MCF 10A (cell line): ENCODE data around the gene PSMC3IP. TPM values are rescaled to one million over a fixed set of nuclear protein-coding genes. Genes with fewer than 3 reads are reported as not detected.
A peak's percentile ranks its signal among the peaks of the same experiment; 100 is the strongest.

ENCODE experiments used
- BruUV-seq: library from RNA; stranded (reverse); fragments of 400-500 nt; replicated peaks from 2 replicates; lab custom pipeline; 2021; lab: Mats Ljungman, UMichigan
- CTCF ChIA-PET: fragments of 300-600 bp; sonication (Branson Sonifier 250); formaldehyde crosslinking; extraction: SDS; loops from one replicate; lab custom pipeline; 2021; ENCODE audit warnings: antibody characterized with exemption, inconsistent platforms; lab: Yijun Ruan, JAX
- POLR2A ChIA-PET: fragments of 300-600, 350-650 bp; sonication (Branson Sonifier 250); formaldehyde crosslinking; extraction: SDS; loops from one replicate; lab custom pipeline; 2020; ENCODE audit warnings: antibody characterized with exemption, inconsistent platforms; lab: Yijun Ruan, JAX
- DNase-seq: peaks from one replicate; pipeline ENCODE4 v3.0.0-alpha.2; 2018; ENCODE audit not compliant: unreplicated experiment
- H3K27ac Mint-ChIP-seq: one replicate; pipeline ENCODE4 v1.8.0; 2022; ENCODE audit warnings: mild to moderate bottlenecking, low read depth, mixed read lengths; ENCODE audit not compliant: unreplicated experiment
- H3K27me3 Mint-ChIP-seq: one replicate; pipeline ENCODE4 v1.8.0; 2022; ENCODE audit warnings: mixed read lengths; ENCODE audit not compliant: insufficient read depth, unreplicated experiment
- H3K36me3 Mint-ChIP-seq: one replicate; pipeline ENCODE4 v1.8.0; 2022; ENCODE audit warnings: mild to moderate bottlenecking, moderate library complexity, mixed read lengths; ENCODE audit not compliant: insufficient read depth, unreplicated experiment
- H3K4me1 Mint-ChIP-seq: one replicate; pipeline ENCODE4 v1.8.0; 2022; ENCODE audit warnings: mixed read lengths; ENCODE audit not compliant: insufficient read depth, unreplicated experiment
- H3K4me3 Mint-ChIP-seq: one replicate; pipeline ENCODE4 v1.8.0; 2022; ENCODE audit warnings: mild to moderate bottlenecking, moderate library complexity, mixed read lengths; ENCODE audit not compliant: unreplicated experiment
- H3K9me3 Mint-ChIP-seq: one replicate; pipeline ENCODE4 v1.8.0; 2022; ENCODE audit warnings: mixed read lengths; ENCODE audit not compliant: unreplicated experiment
- intact Hi-C: fragments of 100-400 bp; cut with micrococcal nuclease; formaldehyde crosslinking; loops from 2 replicates; pipeline ENCODE4 v1.14.1; 2022
- total RNA-seq: library from RNA; stranded (reverse); gene quantifications from 2 replicates; pipeline ENCODE4 v1.2.3, GENCODE V29; 2022
- TF ChIP-seq, protein P1 (sequence below): fragments of 200-600 bp; IDR thresholded peaks from one replicate; pipeline ENCODE4 v1.8.0; 2022; ENCODE audit warnings: antibody characterized with exemption, mild to moderate bottlenecking; ENCODE audit not compliant: unreplicated experiment

Gene PSMC3IP
- total RNA-seq, 1 experiment from 2014 or later, result 12.0 TPM

DNA sequence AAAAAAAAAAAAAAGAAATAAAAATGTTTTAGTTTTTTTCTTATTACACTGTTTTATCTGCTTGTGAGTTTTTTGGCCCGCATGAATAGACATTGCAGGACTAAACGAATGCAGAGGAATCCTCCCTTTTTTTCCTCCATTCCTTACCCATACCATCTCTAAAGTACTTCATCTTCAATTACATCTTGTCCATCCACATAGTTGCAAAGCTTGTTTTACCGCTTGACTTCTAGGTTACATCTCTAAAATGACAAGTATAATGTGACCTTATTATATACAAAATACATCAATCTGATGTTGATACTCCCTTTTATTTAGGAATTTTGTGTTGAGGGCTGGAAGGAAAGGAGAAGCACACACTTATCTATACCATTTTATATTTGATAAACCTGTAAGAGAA, 18.9 kb upstream of the PSMC3IP start:
- BruUV-seq, result no TSS peak
- DNase-seq, result no peak
- Mint-ChIP-seq H3K9me3 (no peaks in the 10 kb centered on the region), H3K27ac (no peak overlapping the region), H3K4me3 (no peak overlapping the region), H3K4me1 (no peaks in the 10 kb centered on the region), H3K36me3 (peaks cover 28% of the 10 kb centered on the region), H3K27me3 (no peaks in the 10 kb centered on the region)
- POLR2A ChIA-PET, result interaction anchor here (0.7 to 1.9 kb wide), 2 partner anchors 12 to 25 kb away, joined by 3 to 10 read pairs; partner anchors contain the start of gene RETREG3
- intact Hi-C loops, result no loop called here
- TF ChIP-seq, protein P1, sequence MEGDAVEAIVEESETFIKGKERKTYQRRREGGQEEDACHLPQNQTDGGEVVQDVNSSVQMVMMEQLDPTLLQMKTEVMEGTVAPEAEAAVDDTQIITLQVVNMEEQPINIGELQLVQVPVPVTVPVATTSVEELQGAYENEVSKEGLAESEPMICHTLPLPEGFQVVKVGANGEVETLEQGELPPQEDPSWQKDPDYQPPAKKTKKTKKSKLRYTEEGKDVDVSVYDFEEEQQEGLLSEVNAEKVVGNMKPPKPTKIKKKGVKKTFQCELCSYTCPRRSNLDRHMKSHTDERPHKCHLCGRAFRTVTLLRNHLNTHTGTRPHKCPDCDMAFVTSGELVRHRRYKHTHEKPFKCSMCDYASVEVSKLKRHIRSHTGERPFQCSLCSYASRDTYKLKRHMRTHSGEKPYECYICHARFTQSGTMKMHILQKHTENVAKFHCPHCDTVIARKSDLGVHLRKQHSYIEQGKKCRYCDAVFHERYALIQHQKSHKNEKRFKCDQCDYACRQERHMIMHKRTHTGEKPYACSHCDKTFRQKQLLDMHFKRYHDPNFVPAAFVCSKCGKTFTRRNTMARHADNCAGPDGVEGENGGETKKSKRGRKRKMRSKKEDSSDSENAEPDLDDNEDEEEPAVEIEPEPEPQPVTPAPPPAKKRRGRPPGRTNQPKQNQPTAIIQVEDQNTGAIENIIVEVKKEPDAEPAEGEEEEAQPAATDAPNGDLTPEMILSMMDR, result no peak
- CTCF ChIA-PET, result interaction anchor here (0.6 to 1.0 kb wide), 5 partner anchors 9 to 225 kb away, joined by 3 to 6 read pairs (median 3); no protein-coding TSS in a partner anchor

GRCh38 chr17:42591411-42591810, 13.9 kb upstream of the PSMC3IP start:
- TF ChIP-seq, protein P1, result no peak
- Mint-ChIP-seq H3K36me3 (peaks cover 68% of the 10 kb centered on the region), H3K27me3 (no peaks in the 10 kb centered on the region), H3K4me1 (peaks cover 21% of the 10 kb centered on the region), H3K4me3 (no peak overlapping the region), H3K27ac (no peak overlapping the region), H3K9me3 (no peaks in the 10 kb centered on the region)
- POLR2A ChIA-PET, result interaction anchor here (3.4 kb wide), 1 partner anchor 18 kb away, joined by 21 read pairs; the partner anchor contains the start of genes RETREG3 and TUBG1
- intact Hi-C loops, result no loop called here
- BruUV-seq, result no TSS peak
- no peak for DNase-seq
- CTCF ChIA-PET, result interaction anchor here (0.6 to 1.4 kb wide), 4 partner anchors 13 to 88 kb away, joined by 3 to 4 read pairs (median 4); partner anchors contain the start of gene RETREG3

GRCh38 chr17:42590886-42591285, 13.4 kb upstream of the PSMC3IP start:
- POLR2A ChIA-PET, result interaction anchor here (1.0 to 8.6 kb wide), 2 partner anchors 18 to 36 kb away, joined by 3 to 83 read pairs; partner anchors contain the start of genes RETREG3 and TUBG1
- intact Hi-C loops, result no loop called here
- Mint-ChIP-seq H3K4me1 (peaks cover 21% of the 10 kb centered on the region), H3K27me3 (no peaks in the 10 kb centered on the region), H3K36me3 (peaks cover 68% of the 10 kb centered on the region), H3K9me3 (no peaks in the 10 kb centered on the region), H3K4me3 (no peak overlapping the region), H3K27ac (no peak overlapping the region)
- DNase-seq, result no peak
- BruUV-seq, result no TSS peak
- TF ChIP-seq, protein P1, result no peak
- CTCF ChIA-PET, result interaction anchor here (0.6 to 1.4 kb wide), 5 partner anchors 12 to 169 kb away, joined by 3 to 4 read pairs (median 4); partner anchors contain the start of gene RETREG3

DNA sequence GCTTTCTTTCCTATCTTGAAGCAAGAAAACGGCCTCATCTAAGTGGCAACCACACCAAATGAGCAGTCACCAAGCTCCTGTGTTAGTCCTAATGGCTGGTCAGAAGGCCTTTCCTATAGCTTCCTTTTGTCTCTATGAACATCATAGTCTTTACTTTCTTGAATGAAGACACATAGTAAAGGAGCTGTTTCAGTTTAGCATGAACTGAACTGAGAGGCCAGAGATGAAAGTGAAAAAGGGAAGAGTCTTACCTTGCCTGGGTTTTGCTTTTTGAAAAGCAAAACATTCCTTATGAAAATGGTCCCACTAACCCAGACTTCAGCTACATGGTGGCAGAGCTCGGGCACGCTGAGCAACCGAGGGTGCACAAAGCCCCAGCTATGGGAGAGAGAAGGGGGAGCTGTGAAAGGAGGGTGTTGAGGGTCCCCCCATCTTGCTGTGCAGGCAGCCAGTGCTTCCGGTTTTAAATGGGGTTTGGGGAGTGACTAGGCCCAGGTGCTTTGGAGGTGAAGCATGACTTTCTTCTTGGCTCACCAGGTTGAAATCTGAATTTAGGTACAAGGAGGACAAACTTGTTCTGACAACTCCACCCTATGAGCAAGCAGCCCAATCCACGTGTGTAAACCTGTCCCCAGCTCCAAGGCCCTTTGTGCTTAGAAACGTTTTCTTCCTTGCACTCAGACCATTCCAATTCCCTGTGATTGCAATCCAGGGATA, 9.1 kb upstream of the PSMC3IP start:
- peak overlapping the region; percentile 25 for H3K27ac Mint-ChIP-seq
- H3K9me3 Mint-ChIP-seq, result no peaks in the 10 kb centered on the region
- DNase-seq, result peak; percentile 52
- H3K4me3 Mint-ChIP-seq, result peak overlapping the region; percentile 21
- peaks cover 100% of the 10 kb centered on the region for H3K36me3 Mint-ChIP-seq
- no TSS peak for BruUV-seq
- H3K27me3 Mint-ChIP-seq, result no peaks in the 10 kb centered on the region
- ChIA-PET CTCF (interaction anchor here (0.6 to 1.9 kb wide), 6 partner anchors 9 to 194 kb away, joined by 3 to 21 read pairs (median 4); partner anchors contain the start of genes PSMC3IP and WNK4), POLR2A (interaction anchor here (0.5 to 8.6 kb wide), 25 partner anchors 9 to 811 kb away, joined by 3 to 83 read pairs (median 4); partner anchors contain the start of genes BECN1, COASY, NAGLU and PLEKHH3)
- TF ChIP-seq, protein P1, result no peak
- H3K4me1 Mint-ChIP-seq, result peaks cover 21% of the 10 kb centered on the region
- intact Hi-C loops, result no loop called here
